ENCODE results near the gene CNTN6.

GRCh38 chr3:1350885-1351284, 258.1 kb downstream of the CNTN6 start:
- TF ChIP-seq CTCF (IDR thresholded peaks at IDR 0.05) (no peak), EZH2 (IDR thresholded peaks at IDR 0.05) (no peak)
